ENCODE results near the gene TOX2. TPM values are rescaled to one million over a fixed set of nuclear protein-coding genes. Genes with fewer than 3 reads are reported as not detected.

Gene TOX2
- total RNA-seq, 1 experiment from 2014 or later, result 85.4 TPM

DNA sequence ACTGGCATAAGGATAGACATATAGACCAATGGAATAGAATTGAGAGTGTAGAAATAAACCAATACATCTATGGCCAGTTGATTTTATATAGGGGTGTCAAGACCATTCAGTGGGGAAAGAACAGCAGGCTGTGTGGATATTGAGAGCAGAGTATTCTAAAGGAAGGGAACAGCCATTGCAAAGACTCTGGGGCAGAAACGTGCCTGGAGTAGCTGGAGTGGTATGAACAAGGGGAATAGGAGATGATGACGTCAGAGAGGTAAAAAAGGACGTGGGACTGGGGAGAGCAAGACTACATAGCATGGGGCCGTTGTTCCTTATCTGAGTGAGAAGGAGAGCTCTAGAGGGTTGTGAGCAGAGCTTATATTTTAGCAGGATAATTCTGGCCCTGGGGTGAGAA is 85.2 kb downstream of the TOX2 start:
- DNase-seq (ENCODE audit: low read depth, low spot score), result no peak
- POLR2A ChIA-PET, result no interaction called here
- no peak for ATAC-seq
- H3K27me3 ChIP-seq (ENCODE audit: control insufficient read depth, insufficient read depth, low read length), result no peaks in the 10 kb centered on the region
- no TSS peak for BruUV-seq (replicated peaks)
- in situ Hi-C loops (cut with HindIII; ENCODE audit: low pct_unique_long_range_greater_than_20kb, low sequenced_read_pairs) (no loop called here), intact Hi-C loops (cut with micrococcal nuclease; ENCODE audit: unreplicated experiment) (no loop called here)
- no peaks in the 10 kb centered on the region for H3K36me3 ChIP-seq (ENCODE audit: control insufficient read depth, insufficient read depth, low read length)
- no peak overlapping the region for H3K4me3 ChIP-seq (ENCODE audit: low read depth in 2 of 2, low read length in 2 of 2)
- CTCF ChIA-PET, result no interaction called here
- TF ChIP-seq POLR2AphosphoS5 (IDR thresholded peaks at IDR 0.05; ENCODE audit: low read depth, low read length) (no peak), TCF7L2 (IDR thresholded peaks at IDR 0.05; ENCODE audit: low read depth, low read length) (no peak), SIN3A (IDR thresholded peaks at IDR 0.05; ENCODE audit: borderline replicate concordance, insufficient read depth, low read depth, low read length) (no peak), CTCF (IDR thresholded peaks at IDR 0.05) (no peak), REST (IDR thresholded peaks at IDR 0.05; ENCODE audit: insufficient read depth in 1 of 2, low read depth in 2 of 2, low read length in 1 of 2) (no peak)
- H3K4me1 ChIP-seq (ENCODE audit: control insufficient read depth, insufficient read depth, low read length), result no peaks in the 10 kb centered on the region
- H3K9me3 ChIP-seq (ENCODE audit: control insufficient read depth, insufficient read depth, low read depth, low read length), result no peaks in the 10 kb centered on the region
- no peak overlapping the region for H3K27ac ChIP-seq (ENCODE audit: low read length)

DNA sequence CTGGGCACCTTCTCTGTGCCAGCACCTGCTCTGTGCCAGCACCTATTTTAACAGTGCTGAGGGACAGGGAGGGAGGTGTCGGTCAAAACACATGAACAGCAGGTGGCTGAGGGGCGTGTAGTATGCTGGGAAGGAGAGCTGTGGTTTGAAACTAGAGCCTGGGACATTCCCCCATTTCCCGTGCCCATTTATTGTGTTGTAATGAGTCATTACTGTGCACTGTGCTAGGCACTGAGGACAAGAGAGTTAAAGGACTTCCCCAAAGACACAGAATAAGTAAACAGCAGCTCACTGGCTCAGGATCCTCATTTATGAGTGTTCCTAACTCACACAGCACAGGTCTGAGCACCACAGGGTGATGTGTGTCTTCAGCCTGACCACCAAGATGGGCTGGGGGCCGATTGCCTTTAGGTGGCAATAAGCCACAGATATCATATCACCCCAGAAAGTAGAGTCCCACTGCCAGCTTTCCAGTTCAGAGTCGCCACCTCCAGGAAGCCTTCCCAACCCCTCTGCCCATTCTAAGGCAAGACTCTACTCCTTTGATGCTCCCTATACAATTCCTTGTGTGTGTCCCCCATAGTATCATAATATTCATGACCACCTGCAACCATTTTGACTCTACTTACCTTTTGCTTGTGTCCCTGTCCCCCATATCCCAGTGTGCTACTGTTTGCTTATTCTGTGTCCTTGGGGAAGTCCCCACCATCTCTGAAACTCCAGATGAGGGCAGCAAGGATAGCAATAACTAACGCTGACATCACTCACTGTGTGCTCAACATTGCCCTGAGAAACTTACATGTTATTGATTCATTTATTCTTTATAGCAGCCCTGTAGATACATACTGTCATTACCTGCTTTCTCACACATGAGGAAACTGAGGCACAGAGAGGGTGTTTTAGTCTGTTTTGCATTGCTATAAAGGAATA is 87.3 kb downstream of the TOX2 start:
- Histone ChIP-seq H3K9me3 (ENCODE audit: control insufficient read depth, insufficient read depth, low read depth, low read length) (no peaks in the 10 kb centered on the region), H3K4me3 (ENCODE audit: low read depth in 2 of 2, low read length in 2 of 2) (no peak overlapping the region), H3K4me1 (ENCODE audit: control insufficient read depth, insufficient read depth, low read length) (no peaks in the 10 kb centered on the region), H3K27ac (ENCODE audit: low read length) (no peak overlapping the region), H3K27me3 (ENCODE audit: control insufficient read depth, insufficient read depth, low read length) (no peaks in the 10 kb centered on the region), H3K36me3 (ENCODE audit: control insufficient read depth, insufficient read depth, low read length) (no peaks in the 10 kb centered on the region)
- no TSS peak for BruUV-seq (replicated peaks)
- ChIA-PET CTCF (no interaction called here), POLR2A (interaction anchor here (1.0 kb wide), 1 partner anchor 11 kb away, joined by 3 read pairs; no protein-coding TSS in a partner anchor)
- no peak for TF ChIP-seq CTCF (IDR thresholded peaks at IDR 0.05)
- no peak for TF ChIP-seq REST (IDR thresholded peaks at IDR 0.05; ENCODE audit: insufficient read depth in 1 of 2, low read depth in 2 of 2, low read length in 1 of 2)
- TF ChIP-seq SIN3A (IDR thresholded peaks at IDR 0.05; ENCODE audit: borderline replicate concordance, insufficient read depth, low read depth, low read length), result no peak
- no peak for TF ChIP-seq POLR2AphosphoS5 (IDR thresholded peaks at IDR 0.05; ENCODE audit: low read depth, low read length)
- no peak for TF ChIP-seq TCF7L2 (IDR thresholded peaks at IDR 0.05; ENCODE audit: low read depth, low read length)
- in situ Hi-C loops (cut with HindIII; ENCODE audit: low pct_unique_long_range_greater_than_20kb, low sequenced_read_pairs), result no loop called here
- intact Hi-C loops (cut with micrococcal nuclease; ENCODE audit: unreplicated experiment), result no loop called here
- DNase-seq (ENCODE audit: low read depth, low spot score), result no peak
- ATAC-seq, result no peak

Data from Panc1 (cell line).